Heart left ventricle (tissue), 13 donors: ENCODE results near the gene HOMEZ.

Experiments used
- CTCF ChIP-seq, 12 donors: fragments of 200-600 bp; sonication (generic) in 4 of 12; IDR thresholded peaks; one replicate each; pipeline versions ENCODE4 v1.5.0 to v1.8.0; 2018 to 2022; ENCODE audit warnings: antibody characterized with exemption in 12 of 12, mild to moderate bottlenecking in 5 of 12
- POLR2A ChIP-seq, 2 donors: fragments of 450-650 bp; IDR thresholded peaks; one replicate each; pipeline ENCODE4 v1.6.1; 2017; ENCODE audit warnings: antibody characterized with exemption in 2 of 2, mild to moderate bottlenecking in 2 of 2, moderate library complexity in 2 of 2
- donor health status: ischemic (EF 13 %, LVEDD 7.1; RV severe dilation, severe dysfunction).
- donor health status: DM: no; HTN: yes; CAD: no.
- donor health status: DM: no; HTN: no; CAD: no.
- donor health status: ischemic (EF 25% LVEDD 6.9; RV normal size, moderate dysfunction).
- donor health status: ischemic (EF 25% LVEDD 5.7; RV mildly dilated, moderate dysfunction).
- donor health status: ischemic (EF 35%, LVEDD 5.7; RV mildly dilated, moderate dysfunction).
- donor health status: nonischemic (EF 11% LVEDD 7.7; RV severe dilation, severe dysfunction).
- donor health status: DM: yes; HTN: yes; CAD: no.
- donor health status: PGD.
- donor health status: ischemic (EF 29% LVEDD 5.4; RV normal size, mild dysfunction).
- donor health status: nonischemic (EF 23%, LVEDD 6.1; RV moderate dilation, normal function).

- TF ChIP-seq CTCF (IDR thresholded peaks at IDR 0.05) (no peak), POLR2A (IDR thresholded peaks at IDR 0.05) (no peak)
Observed at GRCh38 chr14:23310546-23310945, 24.6 kb upstream of the HOMEZ start.
